CD4-positive, alpha-beta T cell (primary cell): ENCODE data around the gene ARSI. TPM values are rescaled to one million over a fixed set of nuclear protein-coding genes. Genes with fewer than 3 reads are reported as not detected.

Experiments used
- ATAC-seq: fragments of 200-7000 bp; cut with Tn5 transposase; one replicate; pipeline ENCODE4 v1.10.0; 2022; ENCODE audit warnings: mild to moderate bottlenecking; ENCODE audit not compliant: poor library complexity
- CTCF ChIA-PET: fragments of 350-600 bp; sonication (Branson Sonifier 250); formaldehyde crosslinking; loops from one replicate; lab custom pipeline; 2021; ENCODE audit warnings: antibody characterized with exemption, inconsistent platforms; lab: Charles Lee
- POLR2A ChIA-PET: fragments of 350-600 bp; sonication (Branson Sonifier 250); formaldehyde crosslinking; loops from one replicate; lab custom pipeline; 2021; ENCODE audit warnings: antibody characterized with exemption, inconsistent platforms; lab: Charles Lee
- DNase-seq, 14 experiments: peaks; one replicate each; pipeline ENCODE4 v3.0.0-alpha.2; 2013 to 2020; ENCODE audit warnings: mixed read lengths in 2 of 14
- H3K27ac ChIP-seq, 2 donors: one replicate each; pipeline versions ENCODE4 v1.5.1 to v1.7.0; 2013; ENCODE audit warnings: low read length in 2 of 2, low read depth in 1 of 2, mild to moderate bottlenecking in 1 of 2
- H3K27me3 ChIP-seq, 2 experiments: 1 replicate in 1 of 2; 2 replicates in 1 of 2; pipeline versions ENCODE4 v1.6.1 to v1.7.0; 2013; ENCODE audit warnings: low read length in 2 of 2, control low read depth in 1 of 2, mild to moderate bottlenecking in 1 of 2, moderate library complexity in 1 of 2; ENCODE audit not compliant: insufficient read depth in 2 of 2, control insufficient read depth in 1 of 2
- H3K36me3 ChIP-seq: one replicate; pipeline ENCODE4 v1.6.1; 2013; ENCODE audit warnings: low read length, control low read depth; ENCODE audit not compliant: insufficient read depth
- H3K4me1 ChIP-seq: one replicate; pipeline ENCODE4 v1.6.1; 2013; ENCODE audit warnings: low read length, control low read depth; ENCODE audit not compliant: insufficient read depth
- H3K4me3 ChIP-seq: one replicate; pipeline ENCODE4 v1.5.1; 2013; ENCODE audit warnings: mild to moderate bottlenecking, low read length, moderate library complexity
- H3K9me3 ChIP-seq, 2 experiments: 1 replicate in 1 of 2; 2 replicates in 1 of 2; pipeline versions ENCODE4 v1.6.1 to v1.7.0; 2013; ENCODE audit warnings: low read length in 2 of 2, mild to moderate bottlenecking in 2 of 2, control low read depth in 1 of 2, moderate library complexity in 1 of 2; ENCODE audit not compliant: control insufficient read depth in 1 of 2, insufficient read depth in 1 of 2
- H3K27ac Mint-ChIP-seq: one replicate; pipeline ENCODE4 v1.8.0; 2020; ENCODE audit warnings: mixed read lengths
- H3K27me3 Mint-ChIP-seq: one replicate; pipeline ENCODE4 v1.8.0; 2021; ENCODE audit warnings: mixed read lengths
- H3K36me3 Mint-ChIP-seq: one replicate; pipeline ENCODE4 v1.8.0; 2021; ENCODE audit warnings: low read depth, mixed read lengths
- H3K4me1 Mint-ChIP-seq: one replicate; pipeline ENCODE4 v1.8.0; 2021; ENCODE audit warnings: low read depth, mixed read lengths
- H3K4me3 Mint-ChIP-seq: one replicate; pipeline ENCODE4 v1.8.0; 2020; ENCODE audit warnings: mild to moderate bottlenecking, mixed read lengths
- H3K9me3 Mint-ChIP-seq: one replicate; pipeline ENCODE4 v1.8.0; 2020; ENCODE audit warnings: mixed read lengths
- CTCF ChIP-seq: fragments of 200-600 bp; IDR thresholded peaks from one replicate; pipeline ENCODE4 v1.8.0; 2022; ENCODE audit warnings: antibody characterized with exemption, mild to moderate bottlenecking
- intact Hi-C, 2 experiments: fragments of 100-400 bp; cut with DNase I in 1 of 2; cut with micrococcal nuclease in 1 of 2; formaldehyde crosslinking; loops; one replicate each; pipeline versions ENCODE4 v1.15.1 to v1.9.0; 2023 to 2025; cut with DNase I, micrococcal nuclease
- total RNA-seq, 174 experiments: library from RNA in 2 of 174; stranded (reverse) in 2 of 174; gene quantifications; one replicate each; pipeline ENCODE4 v1.2.3 and lab custom pipeline; 2021 to 2026

The ARSI gene
- total RNA-seq, 2 experiments from 2014 or later = 0.22 to 0.56 TPM

GRCh38 chr5:150299571-150300327 is 3.0 kb downstream of the ARSI start:
- no peaks in the 10 kb centered on the region for H3K36me3 ChIP-seq
- H3K27ac ChIP-seq = no peak overlapping the region
- peaks cover 0 to 4% of the 10 kb centered on the region in 2 experiments for H3K9me3 ChIP-seq
- H3K27me3 ChIP-seq = peaks cover 29 to 39% of the 10 kb centered on the region in 2 experiments
- POLR2A ChIA-PET = no interaction called here
- Mint-ChIP-seq H3K27ac (no peak overlapping the region), H3K4me1 (no peaks in the 10 kb centered on the region), H3K9me3 (no peaks in the 10 kb centered on the region), H3K36me3 (no peaks in the 10 kb centered on the region), H3K27me3 (peaks cover 40% of the 10 kb centered on the region), H3K4me3 (no peak overlapping the region)
- DNase-seq = no peak
- H3K4me1 ChIP-seq = no peaks in the 10 kb centered on the region
- CTCF ChIA-PET = no interaction called here
- no peak for ATAC-seq
- intact Hi-C loops = no loop called here
- no peak overlapping the region for H3K4me3 ChIP-seq
- no peak for TF ChIP-seq CTCF

GRCh38 chr5:150298701-150299451 is 3.8 kb downstream of the ARSI start:
- no peak overlapping the region for H3K4me3 ChIP-seq
- ChIA-PET CTCF (no interaction called here), POLR2A (no interaction called here)
- H3K36me3 Mint-ChIP-seq = no peaks in the 10 kb centered on the region
- no peaks in the 10 kb centered on the region for H3K4me1 Mint-ChIP-seq
- TF ChIP-seq CTCF = no peak
- H3K27ac ChIP-seq = no peak overlapping the region
- peaks cover 29 to 36% of the 10 kb centered on the region in 2 experiments for H3K27me3 ChIP-seq
- H3K4me1 ChIP-seq = no peaks in the 10 kb centered on the region
- intact Hi-C loops = no loop called here
- DNase-seq (no peak), ATAC-seq (no peak)
- peaks cover 35% of the 10 kb centered on the region for H3K27me3 Mint-ChIP-seq
- H3K9me3 Mint-ChIP-seq = no peaks in the 10 kb centered on the region
- no peak overlapping the region for H3K4me3 Mint-ChIP-seq
- no peak overlapping the region for H3K27ac Mint-ChIP-seq
- peaks cover 0 to 4% of the 10 kb centered on the region in 2 experiments for H3K9me3 ChIP-seq
- H3K36me3 ChIP-seq = no peaks in the 10 kb centered on the region

- no peaks in the 10 kb centered on the region for H3K4me1 Mint-ChIP-seq
- H3K4me3 Mint-ChIP-seq = no peak overlapping the region
- ChIA-PET CTCF (no interaction called here), POLR2A (no interaction called here)
- ATAC-seq = no peak
- Histone ChIP-seq H3K4me1 (no peaks in the 10 kb centered on the region), H3K36me3 (no peaks in the 10 kb centered on the region), H3K4me3 (no peak overlapping the region), H3K27me3 (peaks cover 24 to 30% of the 10 kb centered on the region in 2 experiments), H3K27ac (no peak overlapping the region), H3K9me3 (peaks cover 0 to 4% of the 10 kb centered on the region in 2 experiments)
- intact Hi-C loops = no loop called here
- H3K36me3 Mint-ChIP-seq = no peaks in the 10 kb centered on the region
- TF ChIP-seq CTCF = no peak
- no peak for DNase-seq
- no peak overlapping the region for H3K27ac Mint-ChIP-seq
- H3K27me3 Mint-ChIP-seq = peaks cover 29% of the 10 kb centered on the region
- H3K9me3 Mint-ChIP-seq = no peaks in the 10 kb centered on the region
These were observed 4.6 kb downstream of the ARSI start for GRCh38 chr5:150297934-150298595.
